Breast epithelium (tissue), 3 donors: ENCODE data around the gene TNIP1.

Experiments used
- CTCF ChIP-seq, 3 donors: fragments of 450-650 bp; IDR thresholded peaks; one replicate each; pipeline ENCODE4 v1.5.1; 2016 to 2017; ENCODE audit warnings: antibody characterized with exemption in 3 of 3, mild to moderate bottlenecking in 3 of 3, moderate library complexity in 3 of 3
- POLR2A ChIP-seq: fragments of 450-650 bp; IDR thresholded peaks from one replicate; pipeline ENCODE4 v1.6.1; 2016; ENCODE audit warnings: antibody characterized with exemption, mild to moderate bottlenecking, moderate library complexity
- POLR2AphosphoS5 ChIP-seq, 3 donors: sonication (generic); formaldehyde crosslinking; IDR thresholded peaks; one replicate each; pipeline ENCODE4 v1.6.1; 2017; ENCODE audit warnings: antibody characterized with exemption in 3 of 3

DNA sequence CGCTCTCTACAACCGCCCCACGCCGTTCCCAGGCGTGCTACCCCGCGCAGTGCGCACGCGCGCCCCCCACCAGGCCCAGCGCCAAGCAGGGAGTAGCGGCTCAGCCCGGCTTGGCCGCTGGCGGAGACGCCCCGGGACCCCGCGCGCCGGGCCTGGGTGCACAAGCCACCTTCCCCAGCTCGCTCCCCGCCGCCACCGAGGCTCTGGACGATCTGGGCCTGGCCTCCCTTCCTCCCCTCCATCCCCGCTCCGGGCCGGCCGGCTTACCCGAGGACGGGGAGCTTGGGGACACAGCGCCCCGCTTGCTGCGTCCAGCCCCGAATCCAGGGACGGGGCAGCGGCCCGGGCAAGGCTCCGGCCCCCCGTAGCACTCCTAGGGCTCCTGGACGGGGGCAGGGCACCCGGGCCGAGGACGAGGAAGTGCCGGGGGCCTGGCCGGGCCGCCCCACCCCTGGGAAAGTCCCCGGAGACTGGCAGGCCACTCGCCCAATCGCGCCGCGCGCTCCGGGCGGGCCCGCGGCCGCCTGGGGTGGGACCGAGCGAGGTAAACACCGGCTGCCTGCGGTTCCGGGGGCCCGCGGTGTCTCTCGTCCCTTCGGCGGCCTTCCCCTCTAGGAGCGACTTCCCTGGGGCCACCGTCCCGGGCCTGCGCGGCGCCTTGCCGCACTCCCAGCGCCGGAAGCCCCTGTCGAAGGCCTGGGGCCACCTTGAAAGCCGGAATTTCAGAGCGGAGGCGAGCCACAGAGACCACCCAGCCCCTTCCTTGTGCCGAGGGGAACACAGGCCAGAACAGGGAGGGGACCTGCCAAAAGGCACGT lies at the start of gene TNIP1:
- TF ChIP-seq CTCF (IDR thresholded peaks at IDR 0.05): no peak
- TF ChIP-seq POLR2A: peak; percentile 82
- peak; percentile 86 to 90 (median 89) for TF ChIP-seq POLR2AphosphoS5 (IDR thresholded peaks at IDR 0.05)
